ENCODE data around the gene WDTC1. TPM values are rescaled to one million over a fixed set of nuclear protein-coding genes. Genes with fewer than 3 reads are reported as not detected.

Gene WDTC1
- total and polyA plus RNA-seq, 4 donors = 4.6 to 25.0 (median 19.6) TPM

GRCh38 chr1:27318596-27318995 lies 84.2 kb downstream of the WDTC1 start:
- no peak for TF ChIP-seq RAD21 (IDR thresholded peaks at IDR 0.05)
- Histone ChIP-seq H3K36me3 (ENCODE audit: control insufficient read depth in 4 of 4, insufficient read depth in 3 of 4, low read depth in 1 of 4, low read length in 3 of 4) (no peaks in the 10 kb centered on the region), H3K9ac (ENCODE audit: low read depth in 1 of 2, low read length in 2 of 2) (no peak overlapping the region), H3K4me3 (ENCODE audit: low read depth in 1 of 3, low read length in 3 of 3) (no peak overlapping the region), H3K9me3 (ENCODE audit: control insufficient read depth in 4 of 4, low read length in 3 of 4) (no peaks in the 10 kb centered on the region), H3K4me1 (ENCODE audit: control insufficient read depth in 4 of 4, insufficient read depth in 4 of 4, low read length in 3 of 4) (peaks cover 0 to 14% (median 11%) of the 10 kb centered on the region in 4 donors), H3K27me3 (ENCODE audit: control insufficient read depth in 4 of 4, insufficient read depth in 4 of 4, low read length in 3 of 4) (no peaks in the 10 kb centered on the region), H3K27ac (ENCODE audit: low read depth in 1 of 2, low read length in 2 of 2) (no peak overlapping the region)
- DNase-seq (ENCODE audit: low spot score) = no peak
- WGBS = 74% methylated on average over 1 of the region's 1 CpG

GRCh38 chr1:27321813-27322568 lies 87.6 kb downstream of the WDTC1 start, which contains the start of gene TMEM222:
TMEM222 (plus strand) TSS chr1:27322163; CDS start chr1:27322198, 35 bp downstream.
- H3K27me3 ChIP-seq (ENCODE audit: control insufficient read depth in 4 of 4, insufficient read depth in 4 of 4, low read length in 3 of 4) = no peaks in the 10 kb centered on the region
- H3K4me3 ChIP-seq (ENCODE audit: low read depth in 1 of 3, low read length in 3 of 3) = peak within 1 kb of the TSS; percentile 74 to 99 (median 98)
- H3K27ac ChIP-seq (ENCODE audit: low read depth in 1 of 2, low read length in 2 of 2) = peak within 1 kb of the TSS; percentile 73 to 88
- peaks cover 0 to 20% (median 13%) of the 10 kb centered on the region in 4 donors for H3K4me1 ChIP-seq (ENCODE audit: control insufficient read depth in 4 of 4, insufficient read depth in 4 of 4, low read length in 3 of 4)
- TF ChIP-seq EGR1 (IDR thresholded peaks at IDR 0.05; ENCODE audit: low read depth in 2 of 2) (peak; percentile 95 to 96), ATF3 (IDR thresholded peaks at IDR 0.05) (no peak), RXRA (IDR thresholded peaks at IDR 0.05) (peak in 1 of 2 donors; percentile 7), CTCF (IDR thresholded peaks at IDR 0.05; ENCODE audit: low read depth, low read length, missing input control) (peak; percentile 27), ZBTB33 (IDR thresholded peaks at IDR 0.05) (no peak), SP1 (IDR thresholded peaks at IDR 0.05) (peak; percentile 79), REST (IDR thresholded peaks at IDR 0.05) (no peak), GABPA (IDR thresholded peaks at IDR 0.05 in 1 of 2, conservative IDR thresholded peaks at IDR 0.05 in 1 of 2) (peak; percentile 90 to 98), RAD21 (IDR thresholded peaks at IDR 0.05) (peak in 1 of 2 donors; percentile 39), HNF4G (IDR thresholded peaks at IDR 0.05) (no peak), NR2F2 (IDR thresholded peaks at IDR 0.05) (no peak), JUND (IDR thresholded peaks at IDR 0.05) (peak; percentile 23 to 52), TAF1 (conservative IDR thresholded peaks at IDR 0.05) (no peak), FOXA2 (IDR thresholded peaks at IDR 0.05) (no peak), YY1 (IDR thresholded peaks at IDR 0.05) (peak; percentile 94), FOXA1 (IDR thresholded peaks at IDR 0.05) (peak; percentile 36), MAX (IDR thresholded peaks at IDR 0.05) (peak; percentile 84), HNF4A (conservative IDR thresholded peaks at IDR 0.05) (no peak)
- H3K9me3 ChIP-seq (ENCODE audit: control insufficient read depth in 4 of 4, low read length in 3 of 4) = no peaks in the 10 kb centered on the region
- peaks cover 0 to 11% (median 5%) of the 10 kb centered on the region in 4 donors for H3K36me3 ChIP-seq (ENCODE audit: control insufficient read depth in 4 of 4, insufficient read depth in 3 of 4, low read depth in 1 of 4, low read length in 3 of 4)
- peak; percentile 95 for DNase-seq (ENCODE audit: low spot score)
- H3K9ac ChIP-seq (ENCODE audit: low read depth in 1 of 2, low read length in 2 of 2) = peak within 1 kb of the TSS; percentile 90 to 97
- under 1% methylated on average over 67 of the region's 67 CpGs for WGBS
